GM19452 (cell line): ENCODE measurements around the gene FAM72C.
"Not testable (repeated sequence)": the region's sequence is repeated elsewhere in the genome, so short reads cannot be mapped to it uniquely, and the experiment has no call there.

Experiments
- ATAC-seq: cut with Tn5 transposase; IDR thresholded peaks from one replicate; pipeline ENCODE4 v1.9.1; 2021; ENCODE audit not compliant: unreplicated experiment

FAM72C gene

GRCh38 chr1:143913705-143914104 lies 58.1 kb downstream of the FAM72C start:
- ATAC-seq: not testable (repeated sequence)
